ENCODE results near the gene FUBP3. TPM values are rescaled to one million over a fixed set of nuclear protein-coding genes. Genes with fewer than 3 reads are reported as not detected.

Gene FUBP3
- total and polyA plus RNA-seq, 3 donors from 2014 or later = 59.4 to 88.7 (median 85.3) TPM

DNA sequence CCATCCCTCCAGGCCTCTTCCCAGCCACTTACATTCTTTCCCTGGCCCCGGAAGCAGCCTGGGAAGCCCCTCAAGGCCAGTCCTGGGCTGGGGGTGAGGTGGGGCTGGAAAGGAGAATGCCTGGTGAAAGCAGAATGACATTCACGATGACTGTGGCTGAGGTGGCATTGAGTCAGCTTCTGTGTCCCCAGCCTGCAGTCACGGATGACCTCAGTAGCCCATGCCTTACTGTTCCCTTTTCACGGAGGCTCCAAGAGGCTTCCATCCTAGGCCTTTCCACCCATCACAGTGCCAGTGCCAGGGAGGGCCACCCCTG lies 87.7 kb downstream of the FUBP3 start:
- intact Hi-C loops (cut with DNase I; ENCODE audit: low total_unique reads) = no loop called here
- Histone ChIP-seq H3K27ac (no peak overlapping the region), H3K9me3 (no peaks in the 10 kb centered on the region), H3K4me1 (peaks cover 15% of the 10 kb centered on the region), H3K4me3 (no peak overlapping the region), H3K27me3 (peaks cover 9% of the 10 kb centered on the region), H3K36me3 (ENCODE audit: low read depth, missing control alignments) (no peaks in the 10 kb centered on the region)
- WGBS, 2 donors = 82 to 83% methylated on average over 3 to 4 of the region's 4 CpGs
- no peak for TF ChIP-seq POLR2A (IDR thresholded peaks at IDR 0.05)
- TF ChIP-seq, protein P1, sequence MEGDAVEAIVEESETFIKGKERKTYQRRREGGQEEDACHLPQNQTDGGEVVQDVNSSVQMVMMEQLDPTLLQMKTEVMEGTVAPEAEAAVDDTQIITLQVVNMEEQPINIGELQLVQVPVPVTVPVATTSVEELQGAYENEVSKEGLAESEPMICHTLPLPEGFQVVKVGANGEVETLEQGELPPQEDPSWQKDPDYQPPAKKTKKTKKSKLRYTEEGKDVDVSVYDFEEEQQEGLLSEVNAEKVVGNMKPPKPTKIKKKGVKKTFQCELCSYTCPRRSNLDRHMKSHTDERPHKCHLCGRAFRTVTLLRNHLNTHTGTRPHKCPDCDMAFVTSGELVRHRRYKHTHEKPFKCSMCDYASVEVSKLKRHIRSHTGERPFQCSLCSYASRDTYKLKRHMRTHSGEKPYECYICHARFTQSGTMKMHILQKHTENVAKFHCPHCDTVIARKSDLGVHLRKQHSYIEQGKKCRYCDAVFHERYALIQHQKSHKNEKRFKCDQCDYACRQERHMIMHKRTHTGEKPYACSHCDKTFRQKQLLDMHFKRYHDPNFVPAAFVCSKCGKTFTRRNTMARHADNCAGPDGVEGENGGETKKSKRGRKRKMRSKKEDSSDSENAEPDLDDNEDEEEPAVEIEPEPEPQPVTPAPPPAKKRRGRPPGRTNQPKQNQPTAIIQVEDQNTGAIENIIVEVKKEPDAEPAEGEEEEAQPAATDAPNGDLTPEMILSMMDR (IDR thresholded peaks at IDR 0.05) = no peak
- no peak for DNase-seq

DNA sequence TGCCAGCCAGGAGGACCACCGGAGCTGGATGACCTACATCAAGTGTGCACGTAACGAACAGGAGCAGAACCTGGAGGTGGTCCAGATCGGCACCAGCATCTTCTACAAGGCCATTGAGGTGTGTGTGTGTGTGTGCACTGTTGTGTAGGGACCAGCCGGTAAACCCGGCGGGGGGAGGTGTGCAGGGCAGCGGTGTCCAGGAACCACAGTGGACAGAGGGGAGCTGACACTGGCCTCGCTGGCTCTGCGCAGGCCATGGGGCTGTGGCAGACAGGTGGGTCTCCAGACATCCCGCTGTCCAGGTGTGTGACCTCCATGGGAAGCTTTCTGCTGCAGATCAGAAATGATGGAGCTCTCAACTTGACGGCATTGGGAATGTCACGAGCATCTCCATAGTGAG lies 88.8 kb downstream of the FUBP3 start:
- TF ChIP-seq POLR2A (IDR thresholded peaks at IDR 0.05) = no peak
- TF ChIP-seq, protein P1 (IDR thresholded peaks at IDR 0.05) = no peak
- WGBS, 2 donors = 95 to 96% methylated on average over 12 to 13 of the region's 13 CpGs
- intact Hi-C loops (cut with DNase I; ENCODE audit: low total_unique reads) = no loop called here
- H3K36me3 ChIP-seq (ENCODE audit: low read depth, missing control alignments) = no peaks in the 10 kb centered on the region
- peaks cover 4% of the 10 kb centered on the region for H3K27me3 ChIP-seq
- DNase-seq = no peak
- H3K9me3 ChIP-seq = no peaks in the 10 kb centered on the region
- H3K27ac ChIP-seq = no peak overlapping the region
- H3K4me1 ChIP-seq = peaks cover 10% of the 10 kb centered on the region
- H3K4me3 ChIP-seq = no peak overlapping the region

DNA sequence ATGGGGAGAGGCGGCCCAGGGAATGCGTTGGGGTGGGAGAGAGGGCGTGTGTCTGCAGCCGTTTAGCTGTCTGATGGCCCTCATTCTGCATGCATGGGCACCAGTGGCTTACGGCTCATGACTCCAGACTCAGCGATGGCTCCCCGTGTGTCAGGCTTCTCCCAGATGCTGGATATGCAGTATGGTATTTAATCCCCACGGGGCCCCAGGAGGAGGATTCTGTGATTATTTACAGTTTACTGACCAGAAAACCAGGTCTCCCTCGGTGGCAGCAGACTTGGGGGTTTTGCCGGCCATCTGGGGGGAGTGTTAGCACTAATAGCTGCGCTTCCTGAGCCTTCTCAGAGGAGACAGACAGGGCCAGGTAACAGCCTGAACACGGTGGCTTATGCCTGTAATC lies 89.3 kb downstream of the FUBP3 start:
- 74 to 81% methylated on average over 6 to 12 of the region's 12 CpGs for WGBS, 2 donors

DNA sequence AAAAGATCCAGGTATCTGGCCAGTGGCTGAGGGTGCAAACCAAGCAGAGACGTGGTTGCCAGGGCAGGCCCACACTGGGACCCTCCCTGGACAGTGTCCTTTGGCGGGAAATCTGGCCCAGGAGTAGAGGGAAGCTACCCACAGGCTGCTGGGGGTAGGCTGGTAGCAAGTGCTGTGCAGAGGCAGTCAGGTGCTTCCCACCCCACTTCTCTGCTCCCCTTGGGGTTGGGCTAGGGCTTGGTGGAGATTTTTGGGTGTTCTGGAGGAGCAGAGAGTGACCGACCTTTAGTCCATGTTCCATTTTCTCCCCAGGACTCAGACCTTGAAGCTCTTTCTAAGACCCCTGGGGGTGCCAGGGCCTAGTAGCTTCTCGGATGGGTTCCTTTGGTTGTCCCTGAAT lies 90.6 kb downstream of the FUBP3 start:
- TF ChIP-seq POLR2A (IDR thresholded peaks at IDR 0.05) = no peak
- TF ChIP-seq, protein P1 (IDR thresholded peaks at IDR 0.05) = no peak
- 88 to 89% methylated on average over 3 to 4 of the region's 4 CpGs for WGBS, 2 donors
- H3K27me3 ChIP-seq = peaks cover 4% of the 10 kb centered on the region
- H3K27ac ChIP-seq = no peak overlapping the region
- peaks cover 4% of the 10 kb centered on the region for H3K4me1 ChIP-seq
- no peaks in the 10 kb centered on the region for H3K36me3 ChIP-seq (ENCODE audit: low read depth, missing control alignments)
- no peaks in the 10 kb centered on the region for H3K9me3 ChIP-seq
- H3K4me3 ChIP-seq = no peak overlapping the region
- intact Hi-C loops (cut with DNase I; ENCODE audit: low total_unique reads) = no loop called here
- no peak for DNase-seq

More for the DNA sequence above, 89.3 kb downstream of the FUBP3 start:
- peaks cover 4% of the 10 kb centered on the region for H3K27me3 ChIP-seq
- no peak for TF ChIP-seq POLR2A (IDR thresholded peaks at IDR 0.05)
- TF ChIP-seq, protein P1 (IDR thresholded peaks at IDR 0.05) = no peak
- H3K4me1 ChIP-seq = peaks cover 8% of the 10 kb centered on the region
- no peak overlapping the region for H3K4me3 ChIP-seq
- no peaks in the 10 kb centered on the region for H3K9me3 ChIP-seq
- DNase-seq = no peak
- no peak overlapping the region for H3K27ac ChIP-seq
- intact Hi-C loops (cut with DNase I; ENCODE audit: low total_unique reads) = no loop called here
- H3K36me3 ChIP-seq (ENCODE audit: low read depth, missing control alignments) = no peaks in the 10 kb centered on the region

DNA sequence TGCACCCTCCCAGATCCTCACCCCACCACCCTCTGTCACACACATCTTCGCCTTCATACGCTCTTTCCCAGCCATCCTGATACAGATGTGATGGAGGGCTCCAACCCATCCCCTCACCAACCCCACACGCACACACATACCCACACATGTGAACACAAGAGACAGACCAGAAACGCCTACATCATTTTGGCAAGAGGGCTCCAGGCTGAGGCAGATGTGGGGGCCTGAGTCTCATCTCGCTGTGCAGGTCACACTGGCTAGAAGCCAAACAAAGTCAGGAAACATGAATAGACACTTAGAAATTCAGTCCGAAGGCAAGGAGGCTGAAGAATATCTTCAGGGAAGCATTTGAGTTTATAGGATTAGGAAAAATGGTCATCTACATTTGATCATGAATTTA lies 91.3 kb downstream of the FUBP3 start:
- no peak overlapping the region for H3K27ac ChIP-seq
- H3K36me3 ChIP-seq (ENCODE audit: low read depth, missing control alignments) = no peaks in the 10 kb centered on the region
- TF ChIP-seq POLR2A (IDR thresholded peaks at IDR 0.05) = no peak
- TF ChIP-seq, protein P1 (IDR thresholded peaks at IDR 0.05) = no peak
- no peak overlapping the region for H3K4me3 ChIP-seq
- H3K9me3 ChIP-seq = no peaks in the 10 kb centered on the region
- 87 to 94% methylated on average over 6 of the region's 6 CpGs for WGBS, 2 donors
- H3K27me3 ChIP-seq = peaks cover 3% of the 10 kb centered on the region
- intact Hi-C loops (cut with DNase I; ENCODE audit: low total_unique reads) = no loop called here
- H3K4me1 ChIP-seq = peaks cover 3% of the 10 kb centered on the region
- no peak for DNase-seq
